SK-N-SH (cell line): ENCODE data around the gene ACACA. TPM values are rescaled to one million over a fixed set of nuclear protein-coding genes. Genes with fewer than 3 reads are reported as not detected.

ENCODE experiments used
- CTCF ChIA-PET: fragments of 300-600, 350-600 bp; formaldehyde crosslinking; extraction: SDS; loops from one replicate; lab custom pipeline; 2021; lab: Yijun Ruan, JAX
- POLR2A ChIA-PET: fragments of 350-600 bp; sonication (Branson Sonifier 250); formaldehyde crosslinking; extraction: SDS; loops from one replicate; lab custom pipeline; 2020; ENCODE audit warnings: antibody characterized with exemption, inconsistent platforms; lab: Yijun Ruan, JAX
- DNase-seq: peaks from one replicate; pipeline ENCODE4 v3.0.0; 2012
- H2AFZ ChIP-seq: fragments of 200-600 bp; sonication (generic); 2 replicates; pipeline ENCODE4 v1.8.1; 2016; ENCODE audit warnings: antibody characterized with exemption, mild to moderate bottlenecking, low read depth
- H3F3A ChIP-seq: fragments of 200-600 bp; sonication (generic); replicated peaks from 2 replicates; pipeline ENCODE3; 2016; ENCODE audit warnings: antibody characterized with exemption, mild to moderate bottlenecking; ENCODE audit not compliant: insufficient read depth
- H3K27ac ChIP-seq, 2 experiments: fragments of 200-500 bp in 1 of 2; fragments of 200-600 bp in 1 of 2; sonication (Bioruptor generic) in 1 of 2; sonication (generic), shearing (Covaris generic) in 1 of 2; 2 replicates each; pipeline versions ENCODE4 v1.5.1 to v1.6.1; 2014 to 2016; ENCODE audit warnings: low read depth in 2 of 2, inconsistent platforms in 1 of 2, low read length in 1 of 2, mild to moderate bottlenecking in 1 of 2, mixed read lengths in 1 of 2
- H3K27me3 ChIP-seq: fragments of 200-600 bp; sonication (generic), shearing (Covaris generic); 2 replicates; pipeline ENCODE4 v1.6.1; 2016; ENCODE audit warnings: mixed run types; ENCODE audit not compliant: insufficient read depth
- H3K36me3 ChIP-seq, 2 experiments: fragments of 200-500 bp in 1 of 2; fragments of 200-600 bp in 1 of 2; sonication (Bioruptor generic) in 1 of 2; sonication (generic) in 1 of 2; replicated peaks in 1 of 2; 2 replicates each; pipeline versions ENCODE3 to v1.5.1; 2014 to 2016; ENCODE audit warnings: low read length in 1 of 2, mild to moderate bottlenecking in 1 of 2; ENCODE audit not compliant: insufficient read depth in 2 of 2, control insufficient read depth in 1 of 2
- H3K4me1 ChIP-seq, 2 experiments: fragments of 200-500 bp in 1 of 2; fragments of 200-600 bp in 1 of 2; sonication (Bioruptor generic) in 1 of 2; sonication (generic), shearing (Covaris generic) in 1 of 2; 2 replicates each; pipeline versions ENCODE4 v1.5.1 to v1.6.1; 2014 to 2016; ENCODE audit warnings: low read depth in 1 of 2, low read length in 1 of 2, mixed run types in 1 of 2; ENCODE audit not compliant: insufficient read depth in 2 of 2, control insufficient read depth in 1 of 2
- H3K4me2 ChIP-seq: fragments of 200-600 bp; sonication (generic), shearing (Covaris generic); 2 replicates; pipeline ENCODE4 v1.6.1; 2017; ENCODE audit warnings: mixed run types
- H3K4me3 ChIP-seq, 2 experiments: fragments of 200-500 bp in 1 of 2; fragments of 200-600 bp in 1 of 2; sonication (Bioruptor generic) in 1 of 2; sonication (generic), shearing (Covaris generic) in 1 of 2; 2 replicates each; pipeline versions ENCODE4 v1.5.1 to v1.8.1; 2014 to 2016; ENCODE audit warnings: low read depth in 2 of 2, inconsistent platforms in 1 of 2, low read length in 1 of 2, mild to moderate bottlenecking in 1 of 2, mixed read lengths in 1 of 2, moderate library complexity in 1 of 2
- H3K79me2 ChIP-seq: fragments of 200-600 bp; sonication (generic); 2 replicates; pipeline ENCODE4 v1.8.1; 2017; ENCODE audit warnings: mild to moderate bottlenecking; ENCODE audit not compliant: insufficient read depth
- H3K9ac ChIP-seq: fragments of 200-600 bp; sonication (generic); 2 replicates; pipeline ENCODE4 v1.6.1; 2017; ENCODE audit warnings: mixed run types
- H3K9me2 ChIP-seq: fragments of 200-600 bp; sonication (generic); 2 replicates; pipeline ENCODE4 v1.6.1; 2017; ENCODE audit warnings: mixed run types
- H3K9me3 ChIP-seq: fragments of 200-600 bp; sonication (generic); 2 replicates; pipeline ENCODE4 v1.6.1; 2017; ENCODE audit warnings: mixed run types, mild to moderate bottlenecking, moderate library complexity
- H4K20me1 ChIP-seq: fragments of 200-600 bp; sonication (generic); 2 replicates; pipeline ENCODE4 v1.6.1; 2017; ENCODE audit warnings: mild to moderate bottlenecking, mixed run types; ENCODE audit not compliant: insufficient read depth
- CHD2 ChIP-seq: fragments of 150-350 bp; IDR thresholded peaks from 2 replicates; pipeline ENCODE4 v1.6.1; 2018; ENCODE audit warnings: low read length; ENCODE audit not compliant: partially characterized antibody
- ELF1 ChIP-seq: IDR thresholded peaks from 2 replicates; pipeline ENCODE4 v1.4.0; 2012
- EP300 ChIP-seq, 2 experiments: IDR thresholded peaks; 2 replicates each; pipeline versions ENCODE4 v1.4.0 to v1.6.1; 2012; ENCODE audit warnings: borderline replicate concordance in 1 of 2, low read depth in 1 of 2, low read length in 1 of 2
- EZH2phosphoT487 ChIP-seq: fragments of 200-600 bp; sonication (generic); IDR thresholded peaks from 2 replicates; pipeline ENCODE4 v1.6.1; 2017; ENCODE audit warnings: low read depth, mixed run types, mild to moderate bottlenecking, antibody characterized with exemption, moderate library complexity, borderline replicate concordance
- FOSL2 ChIP-seq: IDR thresholded peaks from 2 replicates; pipeline ENCODE4 v1.4.0; 2012; ENCODE audit warnings: low read depth, mild to moderate bottlenecking, moderate library complexity, borderline replicate concordance
- FOXJ3 ChIP-seq: sonication (generic); formaldehyde crosslinking; IDR thresholded peaks from 2 replicates; pipeline ENCODE4 v1.5.1; 2020; ENCODE audit warnings: mild to moderate bottlenecking, missing genetic modification reagents
- JUND ChIP-seq: IDR thresholded peaks from 2 replicates; pipeline ENCODE4 v1.4.0; 2012
- MEF2A ChIP-seq: IDR thresholded peaks from 2 replicates; pipeline ENCODE4 v1.4.0; 2012; ENCODE audit warnings: low read depth, borderline replicate concordance
- MXI1 ChIP-seq: IDR thresholded peaks from 2 replicates; pipeline ENCODE4 v1.6.1; 2012; ENCODE audit warnings: mild to moderate bottlenecking, low read depth, low read length, improper control_type of control experiment
- NFIC ChIP-seq: IDR thresholded peaks from 2 replicates; pipeline ENCODE4 v1.4.0; 2012; ENCODE audit warnings: borderline replicate concordance
- NRF1 ChIP-seq: IDR thresholded peaks from 2 replicates; pipeline ENCODE4 v1.6.1; 2012; ENCODE audit warnings: low read depth, mild to moderate bottlenecking, low read length
- RAD21 ChIP-seq: IDR thresholded peaks from 2 replicates; pipeline ENCODE4 v1.6.1; 2012; ENCODE audit warnings: mild to moderate bottlenecking, low read length
- RFX5 ChIP-seq: IDR thresholded peaks from 2 replicates; pipeline ENCODE4 v1.6.1; 2012; ENCODE audit warnings: mild to moderate bottlenecking, improper control_type of control experiment, low read length
- TAF1 ChIP-seq: IDR thresholded peaks from 2 replicates; pipeline ENCODE4 v1.6.1; 2012; ENCODE audit warnings: low read depth, mild to moderate bottlenecking, low read length, moderate library complexity, borderline replicate concordance
- TCF12 ChIP-seq: IDR thresholded peaks from 2 replicates; pipeline ENCODE4 v1.4.0; 2012
- WGBS: methylation state at CpG from one replicate; pipeline ENCODE4 v1.1.6; 2017; ENCODE audit warnings: low lambda C conversion rate; 5-methylcytosine and 5-hydroxymethylcytosine counted together
- polyA plus RNA-seq, 3 experiments: library from polyadenylated mRNA; depleted of rRNA; stranded (reverse); fragments of >200 nt; gene quantifications; 2 replicates each; pipeline ENCODE4 v1.2.3, GENCODE V29; 2012
- TF ChIP-seq, protein P1 (sequence below): IDR thresholded peaks from 2 replicates; pipeline ENCODE4 v1.4.0; 2012; ENCODE audit warnings: low read depth, borderline replicate concordance
- TF ChIP-seq, protein P2 (sequence below): fragments of 200-600 bp; sonication (generic); IDR thresholded peaks from 2 replicates; pipeline ENCODE4 v1.6.1; 2017; ENCODE audit warnings: antibody characterized with exemption, mild to moderate bottlenecking, moderate library complexity
- TF ChIP-seq, protein P3 (sequence below): IDR thresholded peaks from 2 replicates; pipeline ENCODE4 v1.4.0; 2012; ENCODE audit warnings: low read depth, borderline replicate concordance

ACACA gene
- polyA plus RNA-seq, 1 of the 3 experiments (the other 2 are of a cell fraction): 27.2 TPM

DNA sequence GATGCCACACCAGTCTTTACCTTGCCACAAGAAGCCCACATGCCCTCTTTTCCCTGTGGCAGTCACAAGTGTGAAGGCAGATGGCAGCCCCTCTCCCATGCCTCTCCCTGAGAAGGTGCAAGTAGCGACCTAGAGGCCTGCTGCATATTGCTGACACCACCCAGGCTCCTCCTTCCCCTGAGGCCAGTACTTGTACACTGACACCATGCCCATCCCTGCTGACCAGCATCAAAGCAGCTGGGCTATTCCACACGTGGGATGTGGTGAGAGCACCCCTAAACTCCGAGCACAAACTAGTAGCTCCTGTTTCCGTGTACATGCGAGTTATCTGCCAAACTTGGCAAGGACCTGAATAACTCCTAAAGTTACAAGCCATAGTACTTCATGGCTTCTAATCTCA, 308.5 kb downstream of the ACACA start:
- Histone ChIP-seq H3K27ac (no peak overlapping the region), H3K36me3 (peaks cover 9 to 49% of the 10 kb centered on the region in 2 experiments), H3K4me2 (no peak overlapping the region), H3K4me3 (no peak overlapping the region), H3K9me3 (no peaks in the 10 kb centered on the region), H4K20me1 (no peaks in the 10 kb centered on the region), H2AFZ (no peak overlapping the region), H3K27me3 (no peaks in the 10 kb centered on the region), H3K9me2 (no peaks in the 10 kb centered on the region), H3K4me1 (peaks cover 0 to 22% of the 10 kb centered on the region in 2 experiments; a peak in 1 of 4 replicates), H3F3A (no peaks in the 10 kb centered on the region), H3K9ac (no peak overlapping the region), H3K79me2 (no peaks in the 10 kb centered on the region)
- WGBS: 90% methylated on average over 5 of the region's 5 CpGs
- CTCF ChIA-PET: interaction anchor here (0.7 to 1.8 kb wide), 6 partner anchors 9 to 468 kb away, joined by 3 to 7 read pairs (median 3); no protein-coding TSS in a partner anchor
- TF ChIP-seq TAF1: no peak
- TF ChIP-seq CHD2: no peak
- TF ChIP-seq NFIC: no peak
- TF ChIP-seq MXI1: no peak
- no peak for TF ChIP-seq RAD21
- TF ChIP-seq MEF2A: no peak
- TF ChIP-seq EZH2phosphoT487: no peak
- TF ChIP-seq FOSL2: no peak
- no peak for TF ChIP-seq EP300 (IDR thresholded peaks at IDR 0.05; ENCODE audit: borderline replicate concordance in 1 of 2, low read depth in 1 of 2, low read length in 1 of 2)
- TF ChIP-seq RFX5: no peak
- TF ChIP-seq TCF12: no peak
- TF ChIP-seq FOXJ3: no peak
- TF ChIP-seq, protein P1, sequence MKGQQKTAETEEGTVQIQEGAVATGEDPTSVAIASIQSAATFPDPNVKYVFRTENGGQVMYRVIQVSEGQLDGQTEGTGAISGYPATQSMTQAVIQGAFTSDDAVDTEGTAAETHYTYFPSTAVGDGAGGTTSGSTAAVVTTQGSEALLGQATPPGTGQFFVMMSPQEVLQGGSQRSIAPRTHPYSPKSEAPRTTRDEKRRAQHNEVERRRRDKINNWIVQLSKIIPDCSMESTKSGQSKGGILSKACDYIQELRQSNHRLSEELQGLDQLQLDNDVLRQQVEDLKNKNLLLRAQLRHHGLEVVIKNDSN: no peak
- TF ChIP-seq, protein P2, sequence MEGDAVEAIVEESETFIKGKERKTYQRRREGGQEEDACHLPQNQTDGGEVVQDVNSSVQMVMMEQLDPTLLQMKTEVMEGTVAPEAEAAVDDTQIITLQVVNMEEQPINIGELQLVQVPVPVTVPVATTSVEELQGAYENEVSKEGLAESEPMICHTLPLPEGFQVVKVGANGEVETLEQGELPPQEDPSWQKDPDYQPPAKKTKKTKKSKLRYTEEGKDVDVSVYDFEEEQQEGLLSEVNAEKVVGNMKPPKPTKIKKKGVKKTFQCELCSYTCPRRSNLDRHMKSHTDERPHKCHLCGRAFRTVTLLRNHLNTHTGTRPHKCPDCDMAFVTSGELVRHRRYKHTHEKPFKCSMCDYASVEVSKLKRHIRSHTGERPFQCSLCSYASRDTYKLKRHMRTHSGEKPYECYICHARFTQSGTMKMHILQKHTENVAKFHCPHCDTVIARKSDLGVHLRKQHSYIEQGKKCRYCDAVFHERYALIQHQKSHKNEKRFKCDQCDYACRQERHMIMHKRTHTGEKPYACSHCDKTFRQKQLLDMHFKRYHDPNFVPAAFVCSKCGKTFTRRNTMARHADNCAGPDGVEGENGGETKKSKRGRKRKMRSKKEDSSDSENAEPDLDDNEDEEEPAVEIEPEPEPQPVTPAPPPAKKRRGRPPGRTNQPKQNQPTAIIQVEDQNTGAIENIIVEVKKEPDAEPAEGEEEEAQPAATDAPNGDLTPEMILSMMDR: no peak
- TF ChIP-seq, protein P3, sequence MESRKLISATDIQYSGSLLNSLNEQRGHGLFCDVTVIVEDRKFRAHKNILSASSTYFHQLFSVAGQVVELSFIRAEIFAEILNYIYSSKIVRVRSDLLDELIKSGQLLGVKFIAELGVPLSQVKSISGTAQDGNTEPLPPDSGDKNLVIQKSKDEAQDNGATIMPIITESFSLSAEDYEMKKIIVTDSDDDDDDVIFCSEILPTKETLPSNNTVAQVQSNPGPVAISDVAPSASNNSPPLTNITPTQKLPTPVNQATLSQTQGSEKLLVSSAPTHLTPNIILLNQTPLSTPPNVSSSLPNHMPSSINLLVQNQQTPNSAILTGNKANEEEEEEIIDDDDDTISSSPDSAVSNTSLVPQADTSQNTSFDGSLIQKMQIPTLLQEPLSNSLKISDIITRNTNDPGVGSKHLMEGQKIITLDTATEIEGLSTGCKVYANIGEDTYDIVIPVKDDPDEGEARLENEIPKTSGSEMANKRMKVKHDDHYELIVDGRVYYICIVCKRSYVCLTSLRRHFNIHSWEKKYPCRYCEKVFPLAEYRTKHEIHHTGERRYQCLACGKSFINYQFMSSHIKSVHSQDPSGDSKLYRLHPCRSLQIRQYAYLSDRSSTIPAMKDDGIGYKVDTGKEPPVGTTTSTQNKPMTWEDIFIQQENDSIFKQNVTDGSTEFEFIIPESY: no peak
- no peak for TF ChIP-seq ELF1
- no peak for TF ChIP-seq NRF1
- TF ChIP-seq JUND: no peak
- DNase-seq: no peak
- POLR2A ChIA-PET: interaction anchor here (1.3 kb wide), 1 partner anchor 8 kb away, joined by 3 read pairs; no protein-coding TSS in a partner anchor
